GM12878 (cell line): ENCODE measurements around the gene SENP1. TPM values are rescaled to one million over a fixed set of nuclear protein-coding genes. Genes with fewer than 3 reads are reported as not detected.

ENCODE experiments used
- ATAC-seq: fragments of 200-7000 bp; cut with Tn5 transposase; 3 replicates; pipeline ENCODE4 v1.9.1; 2020; ENCODE audit warnings: mild to moderate bottlenecking, moderate library complexity
- BruUV-seq: library from RNA; stranded (reverse); fragments of 400-500 nt; replicated peaks from 2 replicates; lab custom pipeline; 2021; lab: Mats Ljungman, UMichigan
- CTCF ChIA-PET: fragments of 300-600 bp; sonication (Branson Sonifier 250); formaldehyde crosslinking; extraction: SDS; loops from one replicate; lab custom pipeline; 2021; ENCODE audit warnings: inconsistent platforms; lab: Yijun Ruan, JAX
- POLR2A ChIA-PET: fragments of 350-600 bp; formaldehyde crosslinking; extraction: SDS; loops from one replicate; lab custom pipeline; 2021; ENCODE audit warnings: inconsistent platforms; lab: Charles Lee
- RAD21 ChIA-PET: fragments of 300-600 bp; sonication (Branson Sonifier 250); formaldehyde crosslinking; loops from one replicate; lab custom pipeline; 2023; ENCODE audit warnings: antibody characterized with exemption; ENCODE audit not compliant: unreplicated experiment; lab: Charles Lee
- SMC1A ChIA-PET: fragments of 300-600 bp; sonication (Branson Sonifier 250); formaldehyde crosslinking; loops from one replicate; lab custom pipeline; 2023; ENCODE audit not compliant: unreplicated experiment, uncharacterized antibody; lab: Charles Lee
- DNase-seq: peaks from one replicate; pipeline ENCODE4 v3.0.0-alpha.2; 2011; ENCODE audit warnings: low read depth, low spot score
- FAIRE-seq: peaks from 3 replicates; lab custom pipeline; 2011; peaks lifted over from hg19 to GRCh38; lab: Jason Lieb, UNC
- H2AFZ ChIP-seq: 2 replicates; pipeline ENCODE4 v1.6.0; 2011; ENCODE audit warnings: low read depth, low read length, control low read depth; ENCODE audit not compliant: control insufficient read depth
- H3K27ac ChIP-seq: 2 replicates; pipeline ENCODE4 v1.5.1; 2011; ENCODE audit warnings: control low read depth; ENCODE audit not compliant: control insufficient read depth, insufficient read depth
- H3K27me3 ChIP-seq, 2 experiments: replicated peaks in 1 of 2; 2 replicates each; pipeline versions ENCODE4 v1.6.0 to v1.6.1; 2011; ENCODE audit warnings: low read length in 1 of 2; ENCODE audit not compliant: control insufficient read depth in 2 of 2, insufficient read depth in 2 of 2
- H3K36me3 ChIP-seq, 2 experiments: 2 replicates each; pipeline ENCODE4 v1.5.1; 2011; ENCODE audit warnings: low read length in 1 of 2; ENCODE audit not compliant: control insufficient read depth in 2 of 2, insufficient read depth in 2 of 2
- H3K4me1 ChIP-seq: 2 replicates; pipeline ENCODE4 v1.6.1; 2011; ENCODE audit warnings: mild to moderate bottlenecking, low read length, moderate library complexity, mixed read lengths; ENCODE audit not compliant: control insufficient read depth, insufficient read depth
- H3K4me2 ChIP-seq: 2 replicates; pipeline ENCODE4 v1.6.0; 2011; ENCODE audit warnings: control low read depth; ENCODE audit not compliant: control insufficient read depth, insufficient read depth
- H3K4me3 ChIP-seq: fragments of 200-600 bp; sonication (generic); 2 replicates; pipeline ENCODE4 v1.5.1; 2016
- H3K79me2 ChIP-seq: 2 replicates; pipeline ENCODE4 v1.6.0; 2011; ENCODE audit warnings: low read length; ENCODE audit not compliant: control insufficient read depth, insufficient read depth
- H3K9ac ChIP-seq: 2 replicates; pipeline ENCODE4 v1.8.0; 2011; ENCODE audit warnings: low read length, control low read depth, mixed read lengths; ENCODE audit not compliant: control insufficient read depth, insufficient read depth
- H3K9me3 ChIP-seq: replicated peaks from 3 replicates; pipeline ENCODE4 v1.5.1; 2011; ENCODE audit warnings: mild to moderate bottlenecking, low read length; ENCODE audit not compliant: control insufficient read depth, insufficient read depth
- H4K20me1 ChIP-seq: 2 replicates; pipeline ENCODE4 v1.6.0; 2011; ENCODE audit not compliant: control insufficient read depth, insufficient read depth
- BCL3 ChIP-seq: IDR thresholded peaks from 2 replicates; pipeline ENCODE4 v1.6.1; 2011; ENCODE audit warnings: borderline replicate concordance, low read depth, mild to moderate bottlenecking, moderate library complexity, low read length; ENCODE audit not compliant: insufficient read depth, poor library complexity, severe bottlenecking
- EED ChIP-seq: sonication (generic); IDR thresholded peaks from 2 replicates; pipeline ENCODE4 v1.6.1; 2016; ENCODE audit warnings: antibody characterized with exemption, low read depth
- MEF2A ChIP-seq: IDR thresholded peaks from 2 replicates; pipeline ENCODE4 v1.6.1; 2011; ENCODE audit warnings: low read depth, mild to moderate bottlenecking, low read length, moderate library complexity; ENCODE audit not compliant: insufficient read depth
- MTA2 ChIP-seq: fragments of 450-650 bp; IDR thresholded peaks from 2 replicates; pipeline ENCODE4 v1.6.1; 2016; ENCODE audit warnings: low read depth, mild to moderate bottlenecking, moderate library complexity
- MXI1 ChIP-seq: fragments of 150-350 bp; IDR thresholded peaks from 2 replicates; pipeline ENCODE4 v1.6.1; 2011; ENCODE audit warnings: low read depth, mild to moderate bottlenecking, inconsistent platforms, low read length, improper control_type of control experiment
- NFIC ChIP-seq: IDR thresholded peaks from 2 replicates; pipeline ENCODE4 v1.6.1; 2012; ENCODE audit warnings: low read depth, mild to moderate bottlenecking, inconsistent platforms, low read length, moderate library complexity
- NFYA ChIP-seq: IDR thresholded peaks from 2 replicates; pipeline ENCODE4 v1.6.1; 2011; ENCODE audit warnings: low read depth, mild to moderate bottlenecking, low read length, improper control_type of control experiment, borderline replicate concordance
- RAD21 ChIP-seq: IDR thresholded peaks from 2 replicates; pipeline ENCODE4 v1.6.1; 2011; ENCODE audit warnings: mild to moderate bottlenecking, low read depth, low read length, moderate library complexity; ENCODE audit not compliant: insufficient read depth
- SMC3 ChIP-seq: IDR thresholded peaks from 2 replicates; pipeline ENCODE4 v1.6.1; 2011; ENCODE audit warnings: low read length, improper control_type of control experiment, borderline replicate concordance
- TAF1 ChIP-seq: IDR thresholded peaks from 2 replicates; pipeline ENCODE4 v1.6.1; 2011; ENCODE audit warnings: mild to moderate bottlenecking, low read depth, low read length, borderline replicate concordance
- TBL1XR1 ChIP-seq: IDR thresholded peaks from 2 replicates; pipeline ENCODE4 v1.6.1; 2012; ENCODE audit warnings: low read depth, low read length, improper control_type of control experiment
- TCF7 ChIP-seq: IDR thresholded peaks from 2 replicates; pipeline ENCODE4 v1.6.1; 2014; ENCODE audit warnings: antibody characterized with exemption, borderline replicate concordance
- ZZZ3 ChIP-seq: IDR thresholded peaks from 2 replicates; pipeline ENCODE4 v1.6.1; 2011; ENCODE audit warnings: low read depth; ENCODE audit not compliant: control insufficient read depth, insufficient read length
- WGBS: methylation state at CpG from one replicate; pipeline ENCODE4 v1.1.6; 2016; ENCODE audit warnings: low lambda C conversion rate; ENCODE audit not compliant: insufficient replicate concordance, insufficient coverage; ENCODE audit errors: missing lambda C conversion rate; 5-methylcytosine and 5-hydroxymethylcytosine counted together
- in situ Hi-C: fragments of 300-500 bp; cut with MboI; formaldehyde crosslinking; loops from 9 replicates; pipeline ENCODE4 v1.14.3; 2018; ENCODE audit warnings: mixed read lengths
- intact Hi-C: fragments of 100-400 bp; cut with micrococcal nuclease; formaldehyde crosslinking; loops from one replicate; pipeline ENCODE4 v1.14.2; 2022; ENCODE audit not compliant: unreplicated experiment
- polyA plus RNA-seq, 11 experiments: library from polyadenylated mRNA; depleted of rRNA in 4 of 11; unstranded in 6 of 11; stranded (reverse) in 5 of 11; fragments of >200 nt; fragmentation: Nextera tagmentation in 4 of 11; fragmentation: Illumina TruSeq in 1 of 11; extraction: Ambion mirVana in 4 of 11; extraction: Trizol in 1 of 11; gene quantifications; 1 replicate in 1 of 11; 2 replicates in 10 of 11; pipeline versions ENCODE4 v1.2.1 to v1.2.3, GENCODE V29; 2011 to 2016; ENCODE audit warnings: inconsistent platforms in 2 of 11, missing spikeins in 2 of 11, low read depth in 1 of 11
- total RNA-seq, 4 experiments: library from RNA; depleted of rRNA in 3 of 4; stranded (reverse); fragments of >200 nt in 3 of 4; fragmentation: Illumina TruSeq in 1 of 4; extraction: Trizol in 1 of 4; gene quantifications; 2 replicates each; pipeline versions ENCODE4 v1.2.1 to v1.2.3, GENCODE V29; 2013 to 2021

Gene SENP1
- total and polyA plus RNA-seq, 10 of the 15 experiments (the other 5 are each of a cell fraction or from before 2014, with no cell fraction given) = 8.1 to 52.4 (median 26.1) TPM

GRCh38 chr12:48044396-48044795 is 61.5 kb downstream of the SENP1 start:
- Histone ChIP-seq H3K9me3 (no peaks in the 10 kb centered on the region), H4K20me1 (no peaks in the 10 kb centered on the region), H3K27ac (no peak overlapping the region), H3K27me3 (no peaks in the 10 kb centered on the region), H3K36me3 (peaks cover 2 to 16% of the 10 kb centered on the region in 2 experiments), H3K79me2 (no peaks in the 10 kb centered on the region), H3K4me3 (no peak overlapping the region), H3K4me2 (no peak overlapping the region), H3K9ac (no peak overlapping the region), H2AFZ (no peak overlapping the region), H3K4me1 (no peaks in the 10 kb centered on the region; the same call in 1 of the 2 replicates)
- SMC1A ChIA-PET = no interaction called here
- RAD21 ChIA-PET = no interaction called here
- DNase-seq = no peak
- intact Hi-C loops = no loop called here
- TF ChIP-seq ZZZ3 (no peak), TAF1 (no peak), EED (no peak), TBL1XR1 (no peak), RAD21 (no peak), NFYA (no peak), TCF7 (no peak), MEF2A (no peak), MTA2 (no peak), NFIC (no peak), MXI1 (no peak), SMC3 (no peak), BCL3 (no peak)
- 100% methylated on average over 7 of the region's 7 CpGs for WGBS
- in situ Hi-C loops = no loop called here
- CTCF ChIA-PET = no interaction called here
- no peak for FAIRE-seq
- no peak for ATAC-seq
- POLR2A ChIA-PET = no interaction called here
- BruUV-seq = no TSS peak
